ENCODE results near the gene MEIS1. TPM values are rescaled to one million over a fixed set of nuclear protein-coding genes. Genes with fewer than 3 reads are reported as not detected.

MEIS1 gene
- total and polyA plus RNA-seq, 2 donors (not counting 3 experiments of a cell fraction or from before 2014, with no cell fraction given) = 10.0 to 26.5 TPM

DNA sequence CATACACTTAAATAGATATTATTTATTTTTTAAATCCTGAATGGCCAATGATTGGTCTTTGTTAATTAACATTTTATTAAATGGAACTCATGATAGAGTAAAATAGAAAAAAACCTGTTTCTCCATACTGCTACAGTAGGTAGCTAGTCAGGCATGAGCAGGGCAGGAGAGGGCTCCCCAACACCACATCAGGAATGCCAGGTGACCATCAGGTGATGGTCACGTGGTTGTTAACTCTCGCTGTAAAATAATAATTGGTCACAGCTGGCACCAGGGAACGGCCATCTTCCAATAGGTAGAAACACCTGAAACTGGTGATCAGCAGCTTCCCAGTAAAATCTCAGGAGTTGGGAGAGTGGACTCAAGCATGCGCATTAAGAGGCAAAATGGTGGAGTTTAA is 172.2 kb downstream of the MEIS1 start:
- Histone ChIP-seq H3K27ac (ENCODE audit: insufficient read depth, low read depth, low read length) (no peak overlapping the region), H3K4me3 (replicated peaks in 1 of 3; ENCODE audit: insufficient read depth in 1 of 3, low read depth in 1 of 3, low read length in 3 of 3) (no peak overlapping the region), H3K79me2 (ENCODE audit: control insufficient read depth, insufficient read depth, low read length) (no peaks in the 10 kb centered on the region), H3K9ac (replicated peaks; ENCODE audit: extremely low read depth, insufficient read depth, low read length) (no peak overlapping the region), H2AFZ (ENCODE audit: low read depth, low read length) (no peak overlapping the region), H3K36me3 (ENCODE audit: control insufficient read depth in 2 of 2, extremely low read depth in 1 of 2, insufficient read depth in 2 of 2, low read length in 2 of 2) (no peaks in the 10 kb centered on the region), H3K9me3 (replicated peaks; ENCODE audit: control insufficient read depth, insufficient read depth, low read length) (no peaks in the 10 kb centered on the region), H3K4me2 (ENCODE audit: insufficient read depth, low read length) (no peak overlapping the region), H3K9me1 (replicated peaks; ENCODE audit: control insufficient read depth, extremely low read depth, insufficient read depth, low read length) (no peaks in the 10 kb centered on the region), H3K27me3 (ENCODE audit: control insufficient read depth in 2 of 2, insufficient read depth in 2 of 2, low read length in 2 of 2) (peaks cover 2% of the 10 kb centered on the region in 2 experiments), H3K4me1 (ENCODE audit: control insufficient read depth, extremely low read depth, insufficient read depth, low read length) (no peaks in the 10 kb centered on the region), H4K20me1 (replicated peaks; ENCODE audit: control insufficient read depth, extremely low read depth, insufficient read depth, low read length) (no peaks in the 10 kb centered on the region)
- TF ChIP-seq GATA2 (IDR thresholded peaks at IDR 0.05; ENCODE audit: insufficient read depth, insufficient read length, low read depth, low read length) (no peak), FOS (IDR thresholded peaks at IDR 0.05; ENCODE audit: borderline replicate concordance, insufficient read depth, low read length) (no peak), JUN (IDR thresholded peaks at IDR 0.05; ENCODE audit: borderline replicate concordance, insufficient read depth, insufficient read length, low read depth) (no peak), POLR2AphosphoS5 (IDR thresholded peaks at IDR 0.05; ENCODE audit: insufficient read depth, low read depth, low read length) (no peak), EZH2 (IDR thresholded peaks at IDR 0.05; ENCODE audit: borderline replicate concordance, low read depth, low read length, severe bottlenecking) (no peak), MAX (IDR thresholded peaks at IDR 0.05; ENCODE audit: insufficient read depth, insufficient read length) (no peak), MYC (IDR thresholded peaks at IDR 0.05; ENCODE audit: low read depth, low read length) (no peak), POLR2A (IDR thresholded peaks at IDR 0.05; ENCODE audit: low read depth, low read length) (no peak)
- TF ChIP-seq, protein P1, sequence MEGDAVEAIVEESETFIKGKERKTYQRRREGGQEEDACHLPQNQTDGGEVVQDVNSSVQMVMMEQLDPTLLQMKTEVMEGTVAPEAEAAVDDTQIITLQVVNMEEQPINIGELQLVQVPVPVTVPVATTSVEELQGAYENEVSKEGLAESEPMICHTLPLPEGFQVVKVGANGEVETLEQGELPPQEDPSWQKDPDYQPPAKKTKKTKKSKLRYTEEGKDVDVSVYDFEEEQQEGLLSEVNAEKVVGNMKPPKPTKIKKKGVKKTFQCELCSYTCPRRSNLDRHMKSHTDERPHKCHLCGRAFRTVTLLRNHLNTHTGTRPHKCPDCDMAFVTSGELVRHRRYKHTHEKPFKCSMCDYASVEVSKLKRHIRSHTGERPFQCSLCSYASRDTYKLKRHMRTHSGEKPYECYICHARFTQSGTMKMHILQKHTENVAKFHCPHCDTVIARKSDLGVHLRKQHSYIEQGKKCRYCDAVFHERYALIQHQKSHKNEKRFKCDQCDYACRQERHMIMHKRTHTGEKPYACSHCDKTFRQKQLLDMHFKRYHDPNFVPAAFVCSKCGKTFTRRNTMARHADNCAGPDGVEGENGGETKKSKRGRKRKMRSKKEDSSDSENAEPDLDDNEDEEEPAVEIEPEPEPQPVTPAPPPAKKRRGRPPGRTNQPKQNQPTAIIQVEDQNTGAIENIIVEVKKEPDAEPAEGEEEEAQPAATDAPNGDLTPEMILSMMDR (IDR thresholded peaks at IDR 0.05; ENCODE audit: extremely low read depth in 1 of 2, insufficient read depth in 1 of 2, low read depth in 1 of 2, low read length in 2 of 2) = no peak
- dilution Hi-C loops (cut with MboI; ENCODE audit: extremely low pct_ligation_motif_present, low sequenced_read_pairs) (no loop called here), intact Hi-C loops (cut with micrococcal nuclease) (no loop called here)
- DNase-seq (ENCODE audit: low read depth, low spot score) (no peak), FAIRE-seq (no peak)
- CTCF ChIA-PET = no interaction called here
- BruUV-seq (replicated peaks) = no TSS peak
- POLR2A ChIA-PET = no interaction called here

Data from endothelial cell of umbilical vein (primary cell).